Neuron (in vitro differentiated cells): ENCODE data around the gene VRK2.
"Not testable (repeated sequence)": the region's sequence is repeated elsewhere in the genome, so short reads cannot be mapped to it uniquely, and the experiment has no call there.

Experiments used
- H2AFZ ChIP-seq: one replicate; pipeline ENCODE4 v1.6.1; 2013; ENCODE audit warnings: low read depth, mild to moderate bottlenecking, inconsistent platforms, low read length, moderate library complexity
- H3K27me3 ChIP-seq: one replicate; pipeline ENCODE4 v1.6.1; 2013; ENCODE audit warnings: low read length; ENCODE audit not compliant: insufficient read depth
- H3K36me3 ChIP-seq: one replicate; pipeline ENCODE4 v1.6.1; 2013; ENCODE audit warnings: low read length; ENCODE audit not compliant: insufficient read depth
- H3K4me1 ChIP-seq: one replicate; pipeline ENCODE4 v1.6.1; 2013; ENCODE audit warnings: low read length; ENCODE audit not compliant: insufficient read depth
- H3K4me3 ChIP-seq: 2 replicates; pipeline ENCODE4 v1.5.1; 2013; ENCODE audit warnings: mild to moderate bottlenecking, low read length, moderate library complexity
- H3K9me3 ChIP-seq: one replicate; pipeline ENCODE4 v1.6.1; 2013; ENCODE audit warnings: low read length

Gene VRK2

GRCh38 chr2:58099096-58099769 is 52.6 kb downstream of the VRK2 start:
- no peak overlapping the region for H3K4me3 ChIP-seq
- no peaks in the 10 kb centered on the region for H3K4me1 ChIP-seq
- H3K36me3 ChIP-seq: no peaks in the 10 kb centered on the region
- H3K9me3 ChIP-seq: no peaks in the 10 kb centered on the region
- H2AFZ ChIP-seq: no peak overlapping the region
- no peaks in the 10 kb centered on the region for H3K27me3 ChIP-seq

DNA sequence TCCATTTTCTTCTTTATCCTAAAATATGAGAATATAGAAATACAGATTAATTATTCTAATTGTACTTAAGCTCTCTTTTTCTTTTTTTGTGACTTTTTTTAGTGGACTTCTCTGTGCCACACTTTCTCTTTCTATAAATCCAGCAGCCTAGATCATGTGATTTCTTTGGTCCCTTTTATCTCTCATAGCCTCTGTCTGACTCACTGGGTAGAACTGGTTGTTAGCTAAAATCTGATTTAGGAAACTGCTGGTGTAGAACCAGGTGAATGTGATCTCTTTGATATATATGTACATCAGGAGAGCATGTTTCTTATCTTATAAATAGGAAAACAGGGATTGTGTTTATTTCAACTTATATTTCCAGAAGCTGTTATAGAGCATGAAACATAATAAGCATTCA is 54.9 kb downstream of the VRK2 start:
- no peaks in the 10 kb centered on the region for H3K27me3 ChIP-seq
- no peak overlapping the region for H2AFZ ChIP-seq
- no peaks in the 10 kb centered on the region for H3K9me3 ChIP-seq
- no peak overlapping the region for H3K4me3 ChIP-seq
- no peaks in the 10 kb centered on the region for H3K4me1 ChIP-seq
- H3K36me3 ChIP-seq: no peaks in the 10 kb centered on the region

- H3K9me3 ChIP-seq: no peaks in the 10 kb centered on the region
- no peaks in the 10 kb centered on the region for H3K27me3 ChIP-seq
- H3K4me1 ChIP-seq: no peaks in the 10 kb centered on the region
- H2AFZ ChIP-seq: no peak overlapping the region
- no peak overlapping the region for H3K4me3 ChIP-seq
- no peaks in the 10 kb centered on the region for H3K36me3 ChIP-seq
Observed at GRCh38 chr2:58106896-58107295, 60.3 kb downstream of the VRK2 start.

DNA sequence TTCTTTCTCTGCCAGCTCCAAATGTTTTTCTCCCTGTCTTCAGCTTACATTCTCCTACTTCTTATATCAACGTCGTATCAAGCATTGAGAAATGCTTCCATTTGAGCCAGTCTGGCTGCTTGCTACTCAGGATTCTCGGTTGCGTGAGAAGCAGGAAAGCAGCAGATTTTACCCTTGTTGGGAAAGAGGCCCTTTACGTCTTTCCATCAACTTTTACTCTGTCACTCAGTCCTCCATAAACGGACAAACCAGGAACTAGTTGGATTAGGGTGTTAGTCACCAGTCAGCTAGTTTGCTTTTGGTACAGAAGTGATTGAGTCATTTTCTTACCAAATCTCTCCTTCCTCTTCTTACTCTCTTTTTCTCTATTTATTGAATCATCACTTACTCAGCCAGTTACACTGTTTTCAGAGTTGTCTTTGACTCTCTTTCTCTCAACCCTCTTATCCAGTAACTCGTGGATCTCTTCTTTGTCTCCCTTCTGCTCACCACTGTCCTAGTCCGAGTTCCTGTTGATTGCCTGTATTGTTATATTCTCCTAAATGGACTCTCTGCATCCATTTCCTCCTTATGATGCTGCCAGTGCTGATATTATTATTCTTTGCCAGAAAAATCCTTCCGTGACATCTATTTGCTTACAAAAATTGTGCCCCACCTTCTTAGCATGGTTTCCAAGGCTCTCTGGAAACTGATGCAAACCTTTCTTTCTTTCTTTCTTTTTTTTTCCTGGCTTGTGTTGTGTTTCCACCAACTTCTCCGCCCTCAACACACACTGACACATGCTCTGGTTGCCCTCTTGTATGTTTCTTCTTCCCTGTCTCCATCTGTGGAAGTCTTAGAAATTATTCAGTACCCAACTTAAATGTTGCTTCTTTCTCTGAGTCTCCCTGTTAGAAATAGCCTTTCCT is 61.5 kb downstream of the VRK2 start:
- H3K4me1 ChIP-seq: no peaks in the 10 kb centered on the region
- no peaks in the 10 kb centered on the region for H3K9me3 ChIP-seq
- no peak overlapping the region for H2AFZ ChIP-seq
- no peaks in the 10 kb centered on the region for H3K36me3 ChIP-seq
- no peaks in the 10 kb centered on the region for H3K27me3 ChIP-seq
- H3K4me3 ChIP-seq: no peak overlapping the region

GRCh38 chr2:58109481-58109880 is 62.9 kb downstream of the VRK2 start:
- Histone ChIP-seq H3K27me3 (no peaks in the 10 kb centered on the region), H3K4me3 (no peak overlapping the region), H3K4me1 (no peaks in the 10 kb centered on the region), H2AFZ (no peak overlapping the region), H3K9me3 (no peaks in the 10 kb centered on the region), H3K36me3 (no peaks in the 10 kb centered on the region)

DNA sequence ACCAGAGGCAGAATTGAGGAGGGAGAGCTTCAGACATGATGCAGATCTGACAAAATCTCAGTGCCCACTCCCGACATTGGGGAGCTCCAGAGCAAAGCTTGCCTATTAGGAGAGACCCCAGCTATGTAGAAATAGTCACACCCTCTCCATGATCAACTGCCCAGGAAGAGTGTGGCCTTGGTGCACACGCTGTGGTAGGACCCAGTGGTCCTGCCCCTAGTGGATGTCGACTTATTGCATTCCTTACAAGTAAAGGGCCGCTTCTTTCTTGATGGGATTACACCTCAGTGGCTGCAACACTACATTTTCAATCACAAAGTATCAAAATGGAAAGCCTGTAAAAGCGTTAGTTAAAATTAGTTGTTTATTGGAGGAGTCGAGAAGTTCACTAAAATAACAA is 64.2 kb downstream of the VRK2 start:
- Histone ChIP-seq H3K4me3 (no peak overlapping the region), H2AFZ (no peak overlapping the region), H3K27me3 (no peaks in the 10 kb centered on the region), H3K36me3 (no peaks in the 10 kb centered on the region), H3K4me1 (no peaks in the 10 kb centered on the region), H3K9me3 (no peaks in the 10 kb centered on the region)

DNA sequence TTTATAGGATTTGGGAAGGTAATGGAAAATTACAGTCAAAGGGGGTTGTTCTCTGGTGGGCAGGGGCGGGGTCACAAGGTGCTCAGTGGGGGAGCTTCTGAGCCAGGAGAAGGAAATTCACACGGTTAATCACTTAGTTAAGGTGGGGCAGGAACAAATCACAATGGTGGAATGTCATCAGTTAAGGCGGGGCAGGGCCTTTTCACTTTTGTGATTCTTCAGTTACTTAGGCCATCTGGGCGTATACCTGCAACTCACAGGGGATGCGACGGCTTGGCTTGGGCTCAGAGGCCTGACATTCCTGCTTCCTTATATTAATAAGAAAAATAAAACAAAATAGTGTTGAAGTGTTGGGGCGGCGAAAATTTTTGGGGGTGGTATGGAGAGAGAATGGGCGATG is 67.0 kb downstream of the VRK2 start:
- H3K9me3 ChIP-seq, H3K36me3 ChIP-seq, H3K27me3 ChIP-seq, H3K4me3 ChIP-seq, H2AFZ ChIP-seq, H3K4me1 ChIP-seq: not testable (repeated sequence)

- Histone ChIP-seq H3K27me3 (no peaks in the 10 kb centered on the region), H2AFZ (no peak overlapping the region), H3K4me3 (no peak overlapping the region), H3K9me3 (no peaks in the 10 kb centered on the region), H3K4me1 (no peaks in the 10 kb centered on the region), H3K36me3 (no peaks in the 10 kb centered on the region)
Observed at GRCh38 chr2:58120626-58121229, 74.1 kb downstream of the VRK2 start.

DNA sequence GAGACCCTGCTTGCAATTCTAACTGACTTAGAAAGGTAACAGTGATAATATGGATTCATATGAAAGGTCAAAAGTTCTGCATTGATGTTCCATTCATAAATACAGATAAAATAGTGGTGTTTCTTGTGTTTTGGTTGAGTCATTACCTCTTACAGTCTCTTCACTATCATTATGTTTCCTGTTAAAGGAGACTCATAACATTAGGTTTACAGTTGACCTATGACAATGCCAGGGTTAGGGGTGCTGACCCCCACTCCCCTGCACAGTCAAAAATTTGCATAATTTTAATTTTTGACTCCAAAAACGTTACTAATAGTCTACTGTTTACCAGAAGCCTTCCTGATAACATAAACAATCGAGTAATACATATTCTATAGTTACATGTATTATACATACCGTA is 75.4 kb downstream of the VRK2 start:
- Histone ChIP-seq H3K9me3 (no peaks in the 10 kb centered on the region), H3K36me3 (no peaks in the 10 kb centered on the region), H3K4me1 (no peaks in the 10 kb centered on the region), H3K27me3 (no peaks in the 10 kb centered on the region), H3K4me3 (no peak overlapping the region), H2AFZ (no peak overlapping the region)

GRCh38 chr2:58122540-58122939 is 75.9 kb downstream of the VRK2 start:
- H2AFZ ChIP-seq: no peak overlapping the region
- no peaks in the 10 kb centered on the region for H3K27me3 ChIP-seq
- no peaks in the 10 kb centered on the region for H3K9me3 ChIP-seq
- H3K36me3 ChIP-seq: no peaks in the 10 kb centered on the region
- no peaks in the 10 kb centered on the region for H3K4me1 ChIP-seq
- no peak overlapping the region for H3K4me3 ChIP-seq

DNA sequence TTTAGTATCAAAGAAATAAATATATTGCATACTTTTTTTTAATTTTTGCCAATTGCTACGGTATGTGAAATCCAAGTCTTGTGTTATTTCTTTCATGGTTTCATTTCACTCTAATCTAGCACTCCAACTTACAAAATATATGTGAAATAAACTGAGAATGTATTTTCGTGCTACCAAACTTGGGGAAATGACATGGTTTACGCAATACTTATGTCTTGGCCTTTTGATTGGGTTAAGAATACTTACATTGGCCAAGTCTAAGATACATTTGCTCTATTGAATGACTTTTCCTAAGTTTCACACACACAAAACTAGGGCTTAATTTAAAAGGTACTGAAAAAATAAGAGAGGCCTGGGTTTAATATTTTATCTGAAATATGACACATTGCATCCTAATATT is 80.5 kb downstream of the VRK2 start:
- no peak overlapping the region for H3K4me3 ChIP-seq
- no peak overlapping the region for H2AFZ ChIP-seq
- H3K27me3 ChIP-seq: no peaks in the 10 kb centered on the region
- H3K4me1 ChIP-seq: no peaks in the 10 kb centered on the region
- no peaks in the 10 kb centered on the region for H3K36me3 ChIP-seq
- no peaks in the 10 kb centered on the region for H3K9me3 ChIP-seq

DNA sequence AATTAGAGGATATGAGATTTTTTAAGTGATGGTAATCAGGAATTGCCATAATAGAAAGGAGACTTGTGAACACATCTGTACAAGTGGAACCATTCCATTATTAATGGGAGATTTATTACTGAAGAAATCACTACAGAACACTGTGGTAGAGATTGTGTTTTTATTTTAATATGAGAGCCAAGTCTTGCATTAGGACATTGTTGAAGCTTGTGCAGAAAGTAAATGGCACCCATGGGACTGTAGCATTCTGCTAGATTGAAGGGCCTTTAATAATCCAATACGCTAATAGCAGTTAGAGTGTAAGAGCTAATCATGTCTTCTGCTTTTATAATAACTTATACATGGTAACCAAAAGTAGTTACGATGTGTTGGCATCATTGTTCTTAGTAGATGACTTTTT is 83.6 kb downstream of the VRK2 start:
- no peaks in the 10 kb centered on the region for H3K4me1 ChIP-seq
- no peaks in the 10 kb centered on the region for H3K9me3 ChIP-seq

GRCh38 chr2:58131191-58132011 is 84.8 kb downstream of the VRK2 start:
- no peak overlapping the region for H2AFZ ChIP-seq
- no peak overlapping the region for H3K4me3 ChIP-seq
- no peaks in the 10 kb centered on the region for H3K27me3 ChIP-seq
- H3K36me3 ChIP-seq: no peaks in the 10 kb centered on the region
- H3K9me3 ChIP-seq: no peaks in the 10 kb centered on the region
- no peaks in the 10 kb centered on the region for H3K4me1 ChIP-seq

More for the DNA sequence above, 83.6 kb downstream of the VRK2 start:
- Histone ChIP-seq H2AFZ (no peak overlapping the region), H3K36me3 (no peaks in the 10 kb centered on the region), H3K4me3 (no peak overlapping the region), H3K27me3 (no peaks in the 10 kb centered on the region)
